Body of pancreas (tissue), 4 donors: Measurements from ENCODE around the gene PRTG.

ENCODE experiments used
- POLR2A ChIP-seq, 3 donors: fragments of 450-650 bp; IDR thresholded peaks; one replicate each; pipeline ENCODE4 v1.6.1; 2016; ENCODE audit warnings: antibody characterized with exemption in 3 of 3, mild to moderate bottlenecking in 2 of 3
- TF ChIP-seq, protein P1 (sequence below), 7 experiments: fragments of 450-650 bp in 4 of 7; fragments of 200-600 bp in 3 of 7; sonication (generic) in 3 of 7; IDR thresholded peaks; one replicate each; pipeline ENCODE4 v1.5.1; 2016 to 2019; ENCODE audit warnings: antibody characterized with exemption in 7 of 7

DNA sequence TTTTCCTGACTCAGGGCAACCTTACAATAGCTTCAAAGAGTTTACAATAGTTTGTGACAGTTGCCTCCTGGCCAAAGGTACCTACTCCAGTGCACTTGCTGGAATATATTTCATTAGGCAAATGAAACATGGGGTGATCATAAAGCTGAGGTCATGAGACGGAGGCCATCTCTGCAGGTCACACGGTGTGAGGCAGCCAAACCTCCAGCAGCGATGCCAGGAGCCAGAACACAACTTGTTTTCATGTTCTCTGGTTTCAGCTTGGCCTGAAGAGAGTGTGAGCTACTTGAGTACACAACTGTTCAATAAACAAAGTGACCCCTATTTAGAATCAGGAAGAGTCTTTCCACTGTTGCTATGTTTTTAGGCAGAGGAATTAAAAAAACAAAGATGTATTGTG lies 112.1 kb downstream of the PRTG start:
- TF ChIP-seq, protein P1, sequence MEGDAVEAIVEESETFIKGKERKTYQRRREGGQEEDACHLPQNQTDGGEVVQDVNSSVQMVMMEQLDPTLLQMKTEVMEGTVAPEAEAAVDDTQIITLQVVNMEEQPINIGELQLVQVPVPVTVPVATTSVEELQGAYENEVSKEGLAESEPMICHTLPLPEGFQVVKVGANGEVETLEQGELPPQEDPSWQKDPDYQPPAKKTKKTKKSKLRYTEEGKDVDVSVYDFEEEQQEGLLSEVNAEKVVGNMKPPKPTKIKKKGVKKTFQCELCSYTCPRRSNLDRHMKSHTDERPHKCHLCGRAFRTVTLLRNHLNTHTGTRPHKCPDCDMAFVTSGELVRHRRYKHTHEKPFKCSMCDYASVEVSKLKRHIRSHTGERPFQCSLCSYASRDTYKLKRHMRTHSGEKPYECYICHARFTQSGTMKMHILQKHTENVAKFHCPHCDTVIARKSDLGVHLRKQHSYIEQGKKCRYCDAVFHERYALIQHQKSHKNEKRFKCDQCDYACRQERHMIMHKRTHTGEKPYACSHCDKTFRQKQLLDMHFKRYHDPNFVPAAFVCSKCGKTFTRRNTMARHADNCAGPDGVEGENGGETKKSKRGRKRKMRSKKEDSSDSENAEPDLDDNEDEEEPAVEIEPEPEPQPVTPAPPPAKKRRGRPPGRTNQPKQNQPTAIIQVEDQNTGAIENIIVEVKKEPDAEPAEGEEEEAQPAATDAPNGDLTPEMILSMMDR (IDR thresholded peaks at IDR 0.05), result no peak
- no peak for TF ChIP-seq POLR2A (IDR thresholded peaks at IDR 0.05)
